ENCODE data around the gene PIK3C2G.

- TF ChIP-seq POLR2AphosphoS5 (IDR thresholded peaks at IDR 0.05; ENCODE audit: insufficient read depth in 1 of 2, low read depth in 1 of 2) (no peak), POLR2A (IDR thresholded peaks at IDR 0.05) (no peak)
Observed at GRCh38 chr12:18320976-18321375, 59.7 kb downstream of the PIK3C2G start.

Data from vagina (tissue), 2 donors.